HepG2 (cell line): Measurements from ENCODE around the gene RPTOR.

Experiments
- CREB1 ChIP-seq, 2 experiments: fragments of 450-650 bp in 1 of 2; IDR thresholded peaks; 2 replicates each; pipeline ENCODE4 v1.6.1; 2016 to 2017; ENCODE audit warnings: control low read depth in 1 of 2, mild to moderate bottlenecking in 1 of 2, missing compliant biosample characterization in 1 of 2, missing genetic modification characterization in 1 of 2
- NR3C1 ChIP-seq: sonication (generic); formaldehyde crosslinking; IDR thresholded peaks from 2 replicates; pipeline ENCODE4 v1.4.0; 2020; ENCODE audit warnings: missing genetic modification reagents

DNA sequence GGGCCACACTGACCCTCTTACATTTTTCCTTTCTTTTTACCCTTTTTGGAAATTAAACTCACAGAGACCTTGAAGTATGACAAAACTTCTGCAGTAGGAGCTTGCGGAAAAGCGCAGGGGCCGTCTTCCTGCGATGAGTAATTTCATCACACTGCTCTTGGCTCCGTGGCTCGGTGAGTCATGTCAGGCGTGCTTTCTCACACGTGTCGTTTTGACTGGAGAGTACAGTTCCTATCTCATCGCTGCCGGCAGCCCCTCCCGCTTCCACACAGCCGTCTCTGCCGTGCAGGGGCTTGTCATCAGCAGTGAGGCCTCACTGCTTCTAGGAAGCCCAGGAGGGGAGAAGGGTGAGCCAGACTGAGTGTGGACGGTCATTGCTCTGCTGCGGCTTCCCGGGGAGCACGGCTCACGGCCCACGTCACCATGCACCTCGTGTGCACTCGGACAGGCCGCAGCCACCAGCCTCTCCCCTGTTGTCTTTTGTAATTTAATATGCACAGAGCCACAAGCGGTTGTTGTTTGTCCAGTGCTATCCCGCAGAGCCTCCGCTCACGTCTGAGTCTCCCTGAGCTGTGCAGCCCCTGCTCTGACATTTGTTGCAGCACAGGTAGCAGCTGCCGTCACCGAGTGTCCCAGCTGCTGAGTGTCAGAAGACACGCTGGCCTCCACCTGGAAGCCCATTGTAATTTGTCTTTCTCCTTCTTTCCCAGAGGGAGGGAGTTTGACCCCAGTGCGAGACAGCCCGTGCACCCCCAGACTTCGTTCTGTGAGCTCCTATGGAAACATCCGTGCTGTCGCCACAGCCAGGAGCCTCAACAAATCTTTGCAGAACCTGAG lies 347.6 kb downstream of the RPTOR start:
- TF ChIP-seq NR3C1 (CRISPR knock-in tag) (no peak), CREB1 (IDR thresholded peaks at IDR 0.05) (no peak), CREB1 (CRISPR knock-in tag; IDR thresholded peaks at IDR 0.05) (no peak)
